Measurements from ENCODE around the gene SCCPDH.
"Not testable (repeated sequence)": the region's sequence is repeated elsewhere in the genome, so short reads cannot be mapped to it uniquely, and the experiment has no call there.

The SCCPDH gene

GRCh38 chr1:246709196-246709595, 15.0 kb upstream of the SCCPDH start:
- H3K4me3 ChIP-seq (ENCODE audit: low read length), result no peak overlapping the region
- DNase-seq (ENCODE audit: low read depth), result no peak
- TF ChIP-seq CTCF (conservative IDR thresholded peaks at IDR 0.05; ENCODE audit: low read depth, low read length), result no peak

DNA sequence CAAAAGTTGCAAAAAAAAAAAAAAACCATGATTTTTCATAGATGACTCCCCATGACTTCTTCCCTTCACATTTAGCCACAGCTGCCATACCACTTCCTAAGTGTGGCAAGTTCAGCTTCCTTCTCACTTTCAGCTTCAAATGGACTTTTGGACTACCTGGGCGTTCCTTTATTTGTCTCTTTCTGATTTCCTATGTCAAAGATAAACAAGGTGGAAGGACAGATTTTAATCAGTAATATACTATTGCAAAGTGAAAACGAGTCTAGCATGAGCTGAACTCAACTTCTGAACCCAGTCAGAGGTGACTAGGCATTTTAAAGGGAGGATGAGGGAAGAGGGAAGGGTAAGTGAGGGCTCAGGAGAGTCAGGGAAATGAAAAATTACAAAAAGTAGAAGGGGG, 14.4 kb upstream of the SCCPDH start:
- DNase-seq (ENCODE audit: low read depth), result no peak
- H3K4me3 ChIP-seq (ENCODE audit: low read length), result no peak overlapping the region
- no peak for TF ChIP-seq CTCF (conservative IDR thresholded peaks at IDR 0.05; ENCODE audit: low read depth, low read length)

GRCh38 chr1:246711548-246712003, 12.6 kb upstream of the SCCPDH start:
- TF ChIP-seq CTCF (conservative IDR thresholded peaks at IDR 0.05; ENCODE audit: low read depth, low read length), result no peak
- no peak overlapping the region for H3K4me3 ChIP-seq (ENCODE audit: low read length)
- DNase-seq (ENCODE audit: low read depth), result no peak

GRCh38 chr1:246712428-246712827, 11.8 kb upstream of the SCCPDH start:
- DNase-seq (ENCODE audit: low read depth); H3K4me3 ChIP-seq (ENCODE audit: low read length): not testable (repeated sequence)

DNA sequence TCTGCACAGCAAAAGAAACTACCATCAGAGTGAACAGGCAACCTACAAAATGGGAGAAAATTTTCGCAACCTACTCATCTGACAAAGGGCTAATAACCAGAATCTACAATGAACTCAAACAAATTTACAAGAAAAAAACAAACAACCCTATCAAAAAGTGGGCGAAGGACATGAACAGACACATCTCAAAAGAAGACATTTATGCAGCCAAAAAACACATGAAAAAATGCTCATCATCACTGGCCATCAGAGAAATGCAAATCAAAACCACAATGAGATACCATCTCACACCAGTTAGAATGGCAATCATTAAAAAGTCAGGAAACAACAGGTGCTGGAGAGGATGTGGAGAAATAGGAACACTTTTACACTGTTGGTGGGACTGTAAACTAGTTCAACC, 4.8 kb upstream of the SCCPDH start:
- DNase-seq (ENCODE audit: low read depth); H3K4me3 ChIP-seq (ENCODE audit: low read length): not testable (repeated sequence)

DNA sequence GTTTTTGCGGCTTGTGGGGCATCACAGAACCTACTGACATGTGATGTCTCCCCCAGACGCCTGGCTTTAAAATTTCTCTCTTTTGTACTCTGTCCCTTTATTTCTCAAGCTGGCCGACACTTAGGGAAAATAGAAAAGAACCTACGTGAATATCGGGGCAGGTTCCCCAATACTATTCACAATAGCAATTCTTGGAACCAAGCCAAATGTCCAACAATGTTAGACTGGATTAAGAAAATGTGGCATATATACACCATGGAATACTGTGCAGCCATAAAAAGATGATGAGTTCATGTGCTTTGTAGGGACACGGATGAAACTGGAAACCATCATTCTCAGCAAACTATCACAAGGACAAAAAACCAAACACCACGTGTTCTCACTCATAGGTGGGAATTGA, 3.4 kb upstream of the SCCPDH start:
- not testable (repeated sequence) for DNase-seq (ENCODE audit: low read depth)

DNA sequence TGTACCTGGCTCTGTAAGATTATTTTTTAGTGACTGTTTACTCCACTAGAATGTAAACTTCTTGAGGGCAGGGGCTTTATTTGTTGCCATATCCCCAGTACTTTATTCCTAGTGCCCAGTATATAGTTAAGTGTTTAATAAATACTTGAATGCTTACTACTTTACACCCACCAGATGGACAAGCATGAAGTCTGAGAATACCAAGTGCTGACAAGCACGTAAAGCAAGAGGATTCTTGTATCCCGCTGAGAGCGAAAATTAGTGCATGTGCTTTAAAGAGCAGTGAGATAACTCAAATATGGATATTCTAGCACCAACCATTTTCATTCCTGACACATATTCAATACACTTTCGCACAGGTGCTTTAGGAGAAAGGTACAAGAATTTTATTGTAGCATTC, 1.5 kb upstream of the SCCPDH start:
- no peak overlapping the region for H3K4me3 ChIP-seq (ENCODE audit: low read length)
- no peak for TF ChIP-seq CTCF (conservative IDR thresholded peaks at IDR 0.05; ENCODE audit: low read depth, low read length)
- DNase-seq (ENCODE audit: low read depth), result no peak

More for the DNA sequence above, 3.4 kb upstream of the SCCPDH start:
- H3K4me3 ChIP-seq (ENCODE audit: low read length), result not testable (repeated sequence)

GRCh38 chr1:246724731-246725095, 504 bp downstream of the SCCPDH start:
- no peak for TF ChIP-seq CTCF (conservative IDR thresholded peaks at IDR 0.05; ENCODE audit: low read depth, low read length)
- peak overlapping the region; percentile 85 for H3K4me3 ChIP-seq (ENCODE audit: low read length)
- no peak for DNase-seq (ENCODE audit: low read depth)

DNA sequence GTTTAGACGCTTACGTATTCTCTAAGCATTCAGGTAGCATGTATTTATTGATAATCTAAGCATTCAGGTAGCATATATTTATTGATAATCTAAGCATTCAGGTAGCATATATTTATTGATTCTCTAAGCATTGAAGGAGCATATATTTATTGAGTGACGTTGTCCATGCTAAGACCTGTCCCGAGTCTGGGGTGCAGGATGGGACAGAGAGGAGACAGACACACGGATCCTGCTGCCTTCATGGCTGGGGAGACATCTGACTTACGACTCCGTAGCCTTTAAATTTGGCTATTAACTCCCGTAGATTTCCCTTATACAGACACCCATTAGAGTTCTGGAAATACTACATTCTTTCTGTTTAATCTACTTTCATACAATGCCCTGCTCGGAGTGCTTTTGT, 982 bp downstream of the SCCPDH start:
- no peak for TF ChIP-seq CTCF (conservative IDR thresholded peaks at IDR 0.05; ENCODE audit: low read depth, low read length)
- peak overlapping the region; percentile 85 for H3K4me3 ChIP-seq (ENCODE audit: low read length)
- no peak for DNase-seq (ENCODE audit: low read depth)

All from retinal pigment epithelial cell (primary cell).